SU-DHL-6 (cell line): Measurements from ENCODE around the gene ABCA12.

Experiments used
- CTCF ChIP-seq: fragments of 200-600 bp; sonication (generic); IDR thresholded peaks from one replicate; pipeline ENCODE4 v1.5.1; 2017; ENCODE audit warnings: antibody characterized with exemption, mild to moderate bottlenecking, low read length, moderate library complexity; ENCODE audit not compliant: insufficient read depth, poor library complexity, severe bottlenecking
- EZH2phosphoT487 ChIP-seq: fragments of 200-600 bp; sonication (generic), shearing (Covaris generic); conservative IDR thresholded peaks from 2 replicates; pipeline ENCODE4 v1.6.1; 2018; ENCODE audit warnings: mild to moderate bottlenecking, antibody characterized with exemption, low read length, moderate library complexity, mixed read lengths

DNA sequence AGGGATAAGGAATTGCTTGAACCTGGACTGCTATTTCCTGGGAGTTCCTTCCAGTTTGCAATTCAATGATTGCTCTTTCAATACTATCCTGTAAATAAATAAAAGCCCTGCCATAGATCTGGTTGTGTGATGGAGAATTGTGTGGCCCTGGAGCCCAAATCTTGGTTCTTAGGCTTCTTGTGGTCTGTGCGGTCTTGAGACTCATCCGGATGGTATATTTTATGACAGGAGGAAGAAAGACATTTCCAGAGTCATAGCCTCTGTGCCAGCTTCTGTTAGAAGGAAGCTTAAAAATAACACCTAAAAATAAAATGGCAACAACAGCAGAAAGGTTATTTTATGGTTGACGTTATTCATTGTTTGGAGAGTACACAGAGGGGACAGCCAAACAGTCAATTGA, 137.7 kb downstream of the ABCA12 start:
- no peak for TF ChIP-seq EZH2phosphoT487
- TF ChIP-seq CTCF = no peak
